ENCODE measurements around the gene LRTM2.

Gene LRTM2

DNA sequence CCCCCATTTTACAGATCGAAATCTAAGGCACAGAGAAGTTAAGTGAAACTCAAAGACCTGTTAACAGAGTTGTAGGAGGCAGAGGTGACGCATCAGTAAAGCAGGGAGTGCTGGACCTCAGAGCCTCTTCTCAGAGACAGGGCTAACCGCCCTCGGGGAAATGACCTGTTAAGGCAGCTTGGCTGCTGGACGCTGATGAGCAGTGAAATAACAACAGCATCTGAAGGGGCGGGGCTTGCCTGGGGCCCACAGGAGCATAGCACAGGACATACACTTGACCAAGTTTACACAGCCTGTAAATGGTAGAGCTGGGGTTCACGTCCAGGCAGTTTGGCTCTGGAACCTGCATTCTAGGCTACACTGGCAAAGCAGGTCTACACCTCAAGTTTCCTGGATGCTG, 39.3 kb downstream of the LRTM2 start:
- Histone ChIP-seq H3K9me3 (ENCODE audit: insufficient read depth, low read depth, low read length) (peaks cover 19% of the 10 kb centered on the region; the same call in 1 of the 2 replicates), H3K9me2 (replicated peaks; ENCODE audit: low read depth, low read length) (no peaks in the 10 kb centered on the region), H3F3A (ENCODE audit: low read depth) (no peaks in the 10 kb centered on the region), H2AFZ (ENCODE audit: low read length) (no peak overlapping the region), H3K9ac (ENCODE audit: low read depth, low read length, poor library complexity, severe bottlenecking) (no peak overlapping the region), H3K27me3 (ENCODE audit: insufficient read depth, low read length, poor library complexity, severe bottlenecking) (peaks cover 7% of the 10 kb centered on the region), H3K79me2 (ENCODE audit: insufficient read depth, low read length) (no peaks in the 10 kb centered on the region), H4K20me1 (ENCODE audit: insufficient read depth, low read length, poor library complexity, severe bottlenecking) (no peaks in the 10 kb centered on the region), H3K4me3 (ENCODE audit: low read length, poor library complexity, severe bottlenecking) (no peak overlapping the region), H3K4me2 (ENCODE audit: low read depth, low read length, poor library complexity, severe bottlenecking) (no peak overlapping the region), H3K4me1 (ENCODE audit: insufficient read depth, low read length, poor library complexity, severe bottlenecking) (no peaks in the 10 kb centered on the region), H3K36me3 (ENCODE audit: insufficient read depth, low read length) (no peaks in the 10 kb centered on the region)
- no peak for TF ChIP-seq EZH2phosphoT487 (IDR thresholded peaks at IDR 0.05; ENCODE audit: borderline replicate concordance)
- TF ChIP-seq, protein P1, sequence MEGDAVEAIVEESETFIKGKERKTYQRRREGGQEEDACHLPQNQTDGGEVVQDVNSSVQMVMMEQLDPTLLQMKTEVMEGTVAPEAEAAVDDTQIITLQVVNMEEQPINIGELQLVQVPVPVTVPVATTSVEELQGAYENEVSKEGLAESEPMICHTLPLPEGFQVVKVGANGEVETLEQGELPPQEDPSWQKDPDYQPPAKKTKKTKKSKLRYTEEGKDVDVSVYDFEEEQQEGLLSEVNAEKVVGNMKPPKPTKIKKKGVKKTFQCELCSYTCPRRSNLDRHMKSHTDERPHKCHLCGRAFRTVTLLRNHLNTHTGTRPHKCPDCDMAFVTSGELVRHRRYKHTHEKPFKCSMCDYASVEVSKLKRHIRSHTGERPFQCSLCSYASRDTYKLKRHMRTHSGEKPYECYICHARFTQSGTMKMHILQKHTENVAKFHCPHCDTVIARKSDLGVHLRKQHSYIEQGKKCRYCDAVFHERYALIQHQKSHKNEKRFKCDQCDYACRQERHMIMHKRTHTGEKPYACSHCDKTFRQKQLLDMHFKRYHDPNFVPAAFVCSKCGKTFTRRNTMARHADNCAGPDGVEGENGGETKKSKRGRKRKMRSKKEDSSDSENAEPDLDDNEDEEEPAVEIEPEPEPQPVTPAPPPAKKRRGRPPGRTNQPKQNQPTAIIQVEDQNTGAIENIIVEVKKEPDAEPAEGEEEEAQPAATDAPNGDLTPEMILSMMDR (conservative IDR thresholded peaks at IDR 0.05; ENCODE audit: low read length): no peak

DNA sequence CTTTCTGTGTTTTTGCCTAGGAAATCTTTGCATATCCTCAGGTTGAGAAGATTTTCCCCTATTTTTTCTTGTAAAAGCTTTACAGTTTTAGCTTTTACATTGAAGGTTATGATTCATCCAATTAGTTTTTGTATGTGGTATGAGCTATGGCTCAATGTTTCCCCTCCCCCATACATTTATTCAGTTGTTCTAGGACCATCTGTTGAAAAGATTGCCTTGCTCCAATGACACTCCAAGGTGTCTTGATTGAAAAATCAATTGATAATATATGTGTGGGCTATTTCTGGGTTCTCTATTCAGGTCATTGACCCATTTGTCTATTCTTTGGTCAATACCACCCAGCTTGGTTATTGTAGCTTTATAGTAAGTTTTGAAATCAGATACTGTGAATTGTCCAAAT, 42.6 kb downstream of the LRTM2 start:
- Histone ChIP-seq H3K4me3 (ENCODE audit: low read length, poor library complexity, severe bottlenecking) (no peak overlapping the region), H4K20me1 (ENCODE audit: insufficient read depth, low read length, poor library complexity, severe bottlenecking) (no peaks in the 10 kb centered on the region), H3K27me3 (ENCODE audit: insufficient read depth, low read length, poor library complexity, severe bottlenecking) (no peaks in the 10 kb centered on the region), H2AFZ (ENCODE audit: low read length) (no peak overlapping the region), H3K4me2 (ENCODE audit: low read depth, low read length, poor library complexity, severe bottlenecking) (no peak overlapping the region), H3K9me3 (ENCODE audit: insufficient read depth, low read depth, low read length) (no peaks in the 10 kb centered on the region), H3K79me2 (ENCODE audit: insufficient read depth, low read length) (no peaks in the 10 kb centered on the region), H3K4me1 (ENCODE audit: insufficient read depth, low read length, poor library complexity, severe bottlenecking) (no peaks in the 10 kb centered on the region), H3F3A (ENCODE audit: low read depth) (no peaks in the 10 kb centered on the region), H3K36me3 (ENCODE audit: insufficient read depth, low read length) (no peaks in the 10 kb centered on the region), H3K9ac (ENCODE audit: low read depth, low read length, poor library complexity, severe bottlenecking) (no peak overlapping the region), H3K9me2 (replicated peaks; ENCODE audit: low read depth, low read length) (no peaks in the 10 kb centered on the region)
- no peak for TF ChIP-seq EZH2phosphoT487 (IDR thresholded peaks at IDR 0.05; ENCODE audit: borderline replicate concordance)
- TF ChIP-seq, protein P1 (conservative IDR thresholded peaks at IDR 0.05; ENCODE audit: low read length): no peak

DNA sequence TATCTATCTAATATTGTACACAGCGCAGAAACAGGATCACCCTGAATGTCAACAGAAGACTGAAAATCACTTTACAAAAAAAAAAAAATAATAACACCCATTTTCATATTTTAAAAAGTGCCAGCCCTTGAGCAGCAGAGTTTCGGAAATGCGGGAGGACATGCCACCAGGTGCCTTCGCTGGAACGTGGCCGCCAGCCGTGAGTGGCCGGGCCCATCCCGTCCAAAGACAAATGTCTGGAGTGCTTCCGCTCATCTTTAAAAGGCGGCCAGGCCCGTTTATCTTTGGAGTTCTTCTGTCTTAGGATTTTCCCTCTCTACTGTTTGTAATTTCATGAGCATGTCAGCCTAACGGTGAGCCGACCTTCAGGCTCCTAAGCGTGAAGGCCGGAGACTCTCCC, 43.5 kb downstream of the LRTM2 start:
- Histone ChIP-seq H2AFZ (ENCODE audit: low read length) (no peak overlapping the region), H4K20me1 (ENCODE audit: insufficient read depth, low read length, poor library complexity, severe bottlenecking) (no peaks in the 10 kb centered on the region), H3K4me1 (ENCODE audit: insufficient read depth, low read length, poor library complexity, severe bottlenecking) (no peaks in the 10 kb centered on the region), H3K9me3 (ENCODE audit: insufficient read depth, low read depth, low read length) (no peaks in the 10 kb centered on the region), H3K79me2 (ENCODE audit: insufficient read depth, low read length) (no peaks in the 10 kb centered on the region), H3K9ac (ENCODE audit: low read depth, low read length, poor library complexity, severe bottlenecking) (no peak overlapping the region), H3K4me3 (ENCODE audit: low read length, poor library complexity, severe bottlenecking) (no peak overlapping the region), H3K4me2 (ENCODE audit: low read depth, low read length, poor library complexity, severe bottlenecking) (no peak overlapping the region), H3K36me3 (ENCODE audit: insufficient read depth, low read length) (no peaks in the 10 kb centered on the region), H3K9me2 (replicated peaks; ENCODE audit: low read depth, low read length) (no peaks in the 10 kb centered on the region), H3F3A (ENCODE audit: low read depth) (no peaks in the 10 kb centered on the region), H3K27me3 (ENCODE audit: insufficient read depth, low read length, poor library complexity, severe bottlenecking) (no peaks in the 10 kb centered on the region)
- TF ChIP-seq, protein P1 (conservative IDR thresholded peaks at IDR 0.05; ENCODE audit: low read length): no peak
- no peak for TF ChIP-seq EZH2phosphoT487 (IDR thresholded peaks at IDR 0.05; ENCODE audit: borderline replicate concordance)
